ENCODE measurements around the gene MYEOV. TPM values are rescaled to one million over a fixed set of nuclear protein-coding genes. Genes with fewer than 3 reads are reported as not detected.

MYEOV gene
- total RNA-seq, 1 experiment from 2014 or later: not detected

GRCh38 chr11:69308491-69308911 is 14.5 kb downstream of the MYEOV start:
- Mint-ChIP-seq H3K27me3 (ENCODE audit: insufficient read depth, unreplicated experiment) (no peaks in the 10 kb centered on the region), H3K27ac (ENCODE audit: low read depth, unreplicated experiment) (no peak overlapping the region), H3K9me3 (ENCODE audit: unreplicated experiment) (no peaks in the 10 kb centered on the region), H3K4me3 (ENCODE audit: unreplicated experiment) (no peak overlapping the region), H3K4me1 (ENCODE audit: insufficient read depth, unreplicated experiment) (no peaks in the 10 kb centered on the region), H3K36me3 (ENCODE audit: insufficient read depth, unreplicated experiment) (no peaks in the 10 kb centered on the region)
- POLR2A ChIA-PET: no interaction called here
- intact Hi-C loops (cut with micrococcal nuclease): no loop called here
- no peak for DNase-seq (ENCODE audit: unreplicated experiment)
- no peak for TF ChIP-seq CTCF (IDR thresholded peaks at IDR 0.05; ENCODE audit: unreplicated experiment)
- BruUV-seq (replicated peaks): no TSS peak
- CTCF ChIA-PET: no interaction called here

- Mint-ChIP-seq H3K27me3 (ENCODE audit: insufficient read depth, unreplicated experiment) (no peaks in the 10 kb centered on the region), H3K9me3 (ENCODE audit: unreplicated experiment) (no peaks in the 10 kb centered on the region), H3K36me3 (ENCODE audit: insufficient read depth, unreplicated experiment) (no peaks in the 10 kb centered on the region), H3K4me3 (ENCODE audit: unreplicated experiment) (no peak overlapping the region), H3K4me1 (ENCODE audit: insufficient read depth, unreplicated experiment) (no peaks in the 10 kb centered on the region), H3K27ac (ENCODE audit: low read depth, unreplicated experiment) (no peak overlapping the region)
- TF ChIP-seq CTCF (IDR thresholded peaks at IDR 0.05; ENCODE audit: unreplicated experiment): no peak
- CTCF ChIA-PET: no interaction called here
- BruUV-seq (replicated peaks): no TSS peak
- intact Hi-C loops (cut with micrococcal nuclease): no loop called here
- no peak for DNase-seq (ENCODE audit: unreplicated experiment)
- POLR2A ChIA-PET: no interaction called here
Measured at GRCh38 chr11:69308936-69309615, 15.1 kb downstream of the MYEOV start.

GRCh38 chr11:69309631-69310280 is 15.8 kb downstream of the MYEOV start:
- DNase-seq (ENCODE audit: unreplicated experiment): no peak
- no peaks in the 10 kb centered on the region for H3K9me3 Mint-ChIP-seq (ENCODE audit: unreplicated experiment)
- no peaks in the 10 kb centered on the region for H3K27me3 Mint-ChIP-seq (ENCODE audit: insufficient read depth, unreplicated experiment)
- H3K27ac Mint-ChIP-seq (ENCODE audit: low read depth, unreplicated experiment): no peak overlapping the region
- POLR2A ChIA-PET: no interaction called here
- TF ChIP-seq CTCF (IDR thresholded peaks at IDR 0.05; ENCODE audit: unreplicated experiment): no peak
- intact Hi-C loops (cut with micrococcal nuclease): no loop called here
- no peaks in the 10 kb centered on the region for H3K4me1 Mint-ChIP-seq (ENCODE audit: insufficient read depth, unreplicated experiment)
- no TSS peak for BruUV-seq (replicated peaks)
- H3K36me3 Mint-ChIP-seq (ENCODE audit: insufficient read depth, unreplicated experiment): no peaks in the 10 kb centered on the region
- H3K4me3 Mint-ChIP-seq (ENCODE audit: unreplicated experiment): no peak overlapping the region
- CTCF ChIA-PET: no interaction called here

GRCh38 chr11:69310351-69310750 is 16.4 kb downstream of the MYEOV start:
- Mint-ChIP-seq H3K4me1 (ENCODE audit: insufficient read depth, unreplicated experiment) (no peaks in the 10 kb centered on the region), H3K9me3 (ENCODE audit: unreplicated experiment) (no peaks in the 10 kb centered on the region), H3K27me3 (ENCODE audit: insufficient read depth, unreplicated experiment) (no peaks in the 10 kb centered on the region), H3K27ac (ENCODE audit: low read depth, unreplicated experiment) (no peak overlapping the region), H3K36me3 (ENCODE audit: insufficient read depth, unreplicated experiment) (no peaks in the 10 kb centered on the region), H3K4me3 (ENCODE audit: unreplicated experiment) (no peak overlapping the region)
- intact Hi-C loops (cut with micrococcal nuclease): no loop called here
- ChIA-PET POLR2A (no interaction called here), CTCF (no interaction called here)
- TF ChIP-seq CTCF (IDR thresholded peaks at IDR 0.05; ENCODE audit: unreplicated experiment): no peak
- no TSS peak for BruUV-seq (replicated peaks)
- no peak for DNase-seq (ENCODE audit: unreplicated experiment)
